NOMO-1 treated with DMSO at 0.1 percent for 48 hours (cell line): Measurements from ENCODE around the gene THEM4.

Experiments used
- DNase-seq: peaks from one replicate; lab custom pipeline; 2025; ENCODE audit not compliant: unreplicated experiment; lab: John Stamatoyannopoulos, UW

THEM4 gene

GRCh38 chr1:151839082-151839412 is 70.3 kb downstream of the THEM4 start:
- DNase-seq = no peak

GRCh38 chr1:151838222-151839081 is 70.9 kb downstream of the THEM4 start:
- DNase-seq = no peak

- no peak for DNase-seq
Measured at GRCh38 chr1:151837884-151838221, 71.5 kb downstream of the THEM4 start.

GRCh38 chr1:151837197-151837596 is 72.1 kb downstream of the THEM4 start:
- DNase-seq = no peak

GRCh38 chr1:151835596-151835995 is 73.7 kb downstream of the THEM4 start:
- no peak for DNase-seq

- no peak for DNase-seq
Measured at GRCh38 chr1:151834239-151834638, 75.1 kb downstream of the THEM4 start.

- no peak for DNase-seq
Measured at GRCh38 chr1:151833172-151833900, 76.0 kb downstream of the THEM4 start.

GRCh38 chr1:151832318-151832980 is 76.9 kb downstream of the THEM4 start:
- no peak for DNase-seq

- no peak for DNase-seq
Measured at GRCh38 chr1:151831605-151832004, 77.7 kb downstream of the THEM4 start, which contains the start of gene RORC. Gene RORC (minus strand): TSS chr1:151831802. CDS start chr1:151831764, 38 bp downstream.

GRCh38 chr1:151831256-151831591 is 78.1 kb downstream of the THEM4 start:
- DNase-seq = no peak

- no peak for DNase-seq
Measured at GRCh38 chr1:151830055-151830454, 79.3 kb downstream of the THEM4 start.

GRCh38 chr1:151829352-151830046 is 79.8 kb downstream of the THEM4 start:
- no peak for DNase-seq

- DNase-seq = peak; percentile 15
Measured at GRCh38 chr1:151828921-151829320, 80.4 kb downstream of the THEM4 start.

- DNase-seq = no peak
Measured at GRCh38 chr1:151827853-151828252, 81.5 kb downstream of the THEM4 start.

GRCh38 chr1:151825751-151826660 is 83.3 kb downstream of the THEM4 start:
- no peak for DNase-seq

GRCh38 chr1:151825204-151825603 is 84.1 kb downstream of the THEM4 start:
- DNase-seq = no peak
